ENCODE measurements around the gene SYNGR3.

GRCh38 chr16:1964506-1965395, 25.0 kb upstream of the SYNGR3 start, which contains the start of gene RPS2:
- no peak for TF ChIP-seq CTCF (conservative IDR thresholded peaks at IDR 0.05 in 1 of 2, IDR thresholded peaks at IDR 0.05 in 1 of 2; ENCODE audit: low read depth in 1 of 2, low read length in 2 of 2)
- no peak for TF ChIP-seq EZH2 (IDR thresholded peaks at IDR 0.05; ENCODE audit: low read length, missing control alignments)

All from fibroblast of lung (primary cell).